Smooth muscle cell (in vitro differentiated cells): ENCODE data around the gene SMIM38. TPM values are rescaled to one million over a fixed set of nuclear protein-coding genes. Genes with fewer than 3 reads are reported as not detected.

Experiments used
- DNase-seq: peaks from one replicate; lab custom pipeline; 2025; ENCODE audit not compliant: unreplicated experiment; lab: John Stamatoyannopoulos, UW
- H2AFZ ChIP-seq: fragments of 200-600 bp; sonication (generic); 2 replicates; pipeline ENCODE4 v1.6.0; 2016; ENCODE audit warnings: antibody characterized with exemption, low read depth, mild to moderate bottlenecking
- H3F3A ChIP-seq: fragments of 200-600 bp; sonication (generic); 2 replicates; pipeline ENCODE4 v1.6.0; 2017; ENCODE audit warnings: antibody characterized with exemption, low read depth
- H3K27ac ChIP-seq: fragments of 200-600 bp; sonication (generic); 2 replicates; pipeline ENCODE4 v1.5.1; 2016; ENCODE audit warnings: low read depth, mild to moderate bottlenecking
- H3K27me3 ChIP-seq: fragments of 200-600 bp; sonication (generic); 2 replicates; pipeline ENCODE4 v1.6.1; 2016; ENCODE audit warnings: low read depth, mild to moderate bottlenecking
- H3K36me3 ChIP-seq: fragments of 200-600 bp; sonication (generic); 2 replicates; pipeline ENCODE4 v1.5.1; 2016; ENCODE audit warnings: low read depth
- H3K4me1 ChIP-seq: fragments of 200-600 bp; sonication (generic); 2 replicates; pipeline ENCODE4 v1.5.1; 2016; ENCODE audit warnings: low read depth
- H3K4me2 ChIP-seq: fragments of 200-600 bp; sonication (generic); 2 replicates; pipeline ENCODE4 v1.6.0; 2016; ENCODE audit warnings: mild to moderate bottlenecking
- H3K4me3 ChIP-seq: fragments of 200-600 bp; sonication (generic); 2 replicates; pipeline ENCODE4 v1.5.1; 2016; ENCODE audit warnings: mild to moderate bottlenecking
- H3K79me2 ChIP-seq: fragments of 200-600 bp; sonication (generic); 2 replicates; pipeline ENCODE4 v1.6.0; 2016; ENCODE audit warnings: low read depth, mild to moderate bottlenecking
- H3K9ac ChIP-seq: fragments of 200-600 bp; sonication (generic); 2 replicates; pipeline ENCODE4 v1.6.0; 2016; ENCODE audit warnings: low read depth
- H3K9me3 ChIP-seq: fragments of 200-600 bp; sonication (generic); replicated peaks from 2 replicates; pipeline ENCODE4 v1.5.1; 2016; ENCODE audit warnings: low read depth
- H4K20me1 ChIP-seq: fragments of 200-600 bp; sonication (generic); 2 replicates; pipeline ENCODE4 v1.6.0; 2016; ENCODE audit warnings: low read depth
- WGBS: methylation state at CpG from one replicate; pipeline ENCODE4 v1.1.7; 2016; ENCODE audit warnings: low lambda C conversion rate; 5-methylcytosine and 5-hydroxymethylcytosine counted together
- polyA plus RNA-seq: library from polyadenylated mRNA; unstranded; fragments of >200 nt; fragmentation: Nextera tagmentation; extraction: Ambion mirVana; gene quantifications from 2 replicates; pipeline ENCODE4 v1.2.1, GENCODE V29; 2016
- total RNA-seq: library from RNA; depleted of rRNA; stranded (reverse); fragments of >200 nt; gene quantifications from 2 replicates; pipeline ENCODE4 v1.2.3, GENCODE V29; 2014
- TF ChIP-seq, protein P1 (sequence below): fragments of 200-600 bp; sonication (generic); IDR thresholded peaks from 2 replicates; pipeline ENCODE4 v1.5.1; 2017; ENCODE audit warnings: borderline replicate concordance, mild to moderate bottlenecking, antibody characterized with exemption; ENCODE audit not compliant: insufficient read depth, poor library complexity, severe bottlenecking

SMIM38 gene
- total and polyA plus RNA-seq, 2 experiments from 2014 or later = 0.27 TPM; not detected in 1

DNA sequence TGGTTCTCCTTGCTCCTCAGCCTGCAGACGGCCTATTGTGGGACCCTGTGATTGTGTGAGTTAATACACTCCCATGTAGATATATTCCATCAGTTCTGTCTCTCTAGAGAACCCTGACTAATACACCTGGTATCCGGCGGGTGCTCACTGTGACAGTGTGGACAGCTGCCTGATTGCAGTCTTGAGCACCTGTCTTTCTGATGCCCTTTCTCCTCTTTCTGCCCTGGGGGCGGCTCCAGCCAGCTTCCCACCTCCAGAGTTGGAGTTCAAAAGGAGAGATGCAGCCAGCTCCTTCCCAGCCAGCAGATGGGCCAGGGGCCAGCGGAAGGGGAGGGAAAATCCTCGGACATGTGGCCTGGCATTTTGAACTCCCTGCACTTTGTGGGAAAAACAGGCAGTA lies 15.0 kb downstream of the SMIM38 start:
- no peak for DNase-seq
- no peaks in the 10 kb centered on the region for H3K27me3 ChIP-seq
- H2AFZ ChIP-seq = no peak overlapping the region
- H3K27ac ChIP-seq = no peak overlapping the region
- H3K4me3 ChIP-seq = no peak overlapping the region
- H3K4me1 ChIP-seq = no peaks in the 10 kb centered on the region
- no peaks in the 10 kb centered on the region for H3K79me2 ChIP-seq
- no peaks in the 10 kb centered on the region for H3F3A ChIP-seq
- no peaks in the 10 kb centered on the region for H4K20me1 ChIP-seq
- no peaks in the 10 kb centered on the region for H3K36me3 ChIP-seq
- H3K4me2 ChIP-seq = no peak overlapping the region
- H3K9ac ChIP-seq = no peak overlapping the region
- no peaks in the 10 kb centered on the region for H3K9me3 ChIP-seq
- WGBS = 71% methylated on average over 6 of the region's 6 CpGs
- TF ChIP-seq, protein P1, sequence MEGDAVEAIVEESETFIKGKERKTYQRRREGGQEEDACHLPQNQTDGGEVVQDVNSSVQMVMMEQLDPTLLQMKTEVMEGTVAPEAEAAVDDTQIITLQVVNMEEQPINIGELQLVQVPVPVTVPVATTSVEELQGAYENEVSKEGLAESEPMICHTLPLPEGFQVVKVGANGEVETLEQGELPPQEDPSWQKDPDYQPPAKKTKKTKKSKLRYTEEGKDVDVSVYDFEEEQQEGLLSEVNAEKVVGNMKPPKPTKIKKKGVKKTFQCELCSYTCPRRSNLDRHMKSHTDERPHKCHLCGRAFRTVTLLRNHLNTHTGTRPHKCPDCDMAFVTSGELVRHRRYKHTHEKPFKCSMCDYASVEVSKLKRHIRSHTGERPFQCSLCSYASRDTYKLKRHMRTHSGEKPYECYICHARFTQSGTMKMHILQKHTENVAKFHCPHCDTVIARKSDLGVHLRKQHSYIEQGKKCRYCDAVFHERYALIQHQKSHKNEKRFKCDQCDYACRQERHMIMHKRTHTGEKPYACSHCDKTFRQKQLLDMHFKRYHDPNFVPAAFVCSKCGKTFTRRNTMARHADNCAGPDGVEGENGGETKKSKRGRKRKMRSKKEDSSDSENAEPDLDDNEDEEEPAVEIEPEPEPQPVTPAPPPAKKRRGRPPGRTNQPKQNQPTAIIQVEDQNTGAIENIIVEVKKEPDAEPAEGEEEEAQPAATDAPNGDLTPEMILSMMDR = no peak

DNA sequence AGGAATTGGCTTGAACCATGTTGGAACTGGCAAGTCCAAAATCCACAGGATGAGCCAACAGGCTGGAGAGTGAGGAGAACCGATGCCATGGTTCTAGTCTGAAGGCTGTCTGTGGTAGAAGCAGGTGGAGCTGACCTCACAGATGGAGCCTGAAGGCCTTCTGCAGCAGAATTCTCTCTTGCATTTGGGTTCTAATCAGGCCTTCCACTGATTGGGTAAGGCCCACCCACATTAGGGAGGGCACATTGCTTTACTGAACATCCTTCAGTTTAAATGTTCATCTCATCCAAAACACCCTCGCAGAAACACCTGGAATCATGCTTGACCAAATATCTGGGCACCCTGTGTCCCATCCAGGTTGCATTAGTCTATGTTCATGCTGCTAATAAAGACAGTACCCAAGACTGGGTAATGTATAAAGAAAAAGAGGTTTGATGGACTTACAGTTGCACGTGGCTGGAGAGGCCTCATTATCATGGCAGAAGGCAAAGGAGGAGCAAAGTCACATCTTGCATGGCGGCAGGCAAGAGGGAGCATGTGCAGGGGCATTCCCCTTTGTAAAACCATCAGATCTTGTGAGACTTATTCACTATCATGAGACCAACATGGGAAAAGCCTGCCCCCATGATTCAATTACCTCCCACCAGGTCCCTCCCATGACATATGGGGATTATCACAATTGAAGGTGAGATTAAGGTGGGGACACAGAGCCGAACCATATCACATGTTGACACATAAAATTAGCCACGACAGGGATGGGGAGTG lies 15.9 kb downstream of the SMIM38 start:
- 88% methylated on average over 6 of the region's 6 CpGs for WGBS
- Histone ChIP-seq H3K9ac (no peak overlapping the region), H3K79me2 (no peaks in the 10 kb centered on the region), H3K9me3 (no peaks in the 10 kb centered on the region), H3K36me3 (no peaks in the 10 kb centered on the region), H2AFZ (no peak overlapping the region), H3K4me3 (no peak overlapping the region), H3K27ac (no peak overlapping the region), H3K4me2 (no peak overlapping the region), H3F3A (no peaks in the 10 kb centered on the region), H3K27me3 (no peaks in the 10 kb centered on the region), H4K20me1 (no peaks in the 10 kb centered on the region), H3K4me1 (no peaks in the 10 kb centered on the region)
- no peak for DNase-seq
- TF ChIP-seq, protein P1 = no peak

DNA sequence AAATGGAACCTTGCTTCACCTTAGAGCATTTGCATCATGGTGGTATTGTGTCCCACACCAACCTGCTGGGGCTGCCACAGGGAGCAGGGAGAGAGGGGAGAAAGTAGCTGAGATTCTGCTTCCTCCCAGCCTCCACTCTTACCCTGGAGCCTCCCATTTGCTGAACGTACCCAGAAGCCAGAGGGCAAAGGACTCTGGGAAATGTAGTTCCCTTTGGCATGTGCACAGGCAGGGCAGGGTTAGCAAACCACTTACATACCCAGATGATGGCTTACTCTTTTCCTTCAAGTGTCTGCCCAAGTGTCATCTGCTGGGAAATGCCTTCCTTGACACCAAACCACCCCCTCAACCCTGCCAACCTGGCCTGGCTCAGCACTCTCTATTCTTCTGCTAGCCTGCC lies 16.9 kb downstream of the SMIM38 start:
- Histone ChIP-seq H3K27ac (no peak overlapping the region), H3K27me3 (no peaks in the 10 kb centered on the region), H3K79me2 (no peaks in the 10 kb centered on the region), H3F3A (no peaks in the 10 kb centered on the region), H3K4me3 (no peak overlapping the region), H3K9me3 (no peaks in the 10 kb centered on the region), H3K4me1 (no peaks in the 10 kb centered on the region), H3K4me2 (no peak overlapping the region), H4K20me1 (no peaks in the 10 kb centered on the region), H2AFZ (no peak overlapping the region), H3K9ac (no peak overlapping the region), H3K36me3 (no peaks in the 10 kb centered on the region)
- 0% methylated on average over 1 of the region's 1 CpG for WGBS
- TF ChIP-seq, protein P1 = no peak
- DNase-seq = no peak

DNA sequence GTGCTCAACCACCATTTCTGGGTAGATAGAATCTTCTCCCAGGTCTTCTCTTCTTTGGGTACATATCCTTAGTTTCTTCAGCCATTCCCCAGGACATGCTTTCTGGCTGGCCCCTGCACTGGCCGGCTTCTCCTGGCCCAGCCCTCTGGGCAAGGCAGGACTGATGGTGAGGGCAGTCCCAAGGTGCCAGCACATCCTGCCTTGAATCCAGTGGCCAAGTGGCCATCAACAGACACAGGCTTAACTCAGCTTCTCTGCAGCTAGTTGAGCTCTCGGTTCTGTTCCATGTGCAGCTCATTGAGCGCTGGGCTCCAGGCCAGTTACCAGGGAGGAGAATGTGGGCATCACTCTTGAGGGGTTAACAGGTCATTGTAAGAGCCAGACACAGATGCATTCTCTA lies 17.6 kb downstream of the SMIM38 start:
- no peaks in the 10 kb centered on the region for H3K36me3 ChIP-seq
- H3K4me1 ChIP-seq = no peaks in the 10 kb centered on the region
- no peak overlapping the region for H3K4me3 ChIP-seq
- TF ChIP-seq, protein P1 = no peak
- no peak for DNase-seq
- H3F3A ChIP-seq = no peaks in the 10 kb centered on the region
- WGBS = 94% methylated on average over 3 of the region's 3 CpGs
- H4K20me1 ChIP-seq = no peaks in the 10 kb centered on the region
- H3K27me3 ChIP-seq = no peaks in the 10 kb centered on the region
- H3K79me2 ChIP-seq = no peaks in the 10 kb centered on the region
- no peak overlapping the region for H2AFZ ChIP-seq
- H3K9me3 ChIP-seq = no peaks in the 10 kb centered on the region
- no peak overlapping the region for H3K9ac ChIP-seq
- no peak overlapping the region for H3K4me2 ChIP-seq
- no peak overlapping the region for H3K27ac ChIP-seq
